ENCODE measurements around the gene IL1R1.

Gene IL1R1

DNA sequence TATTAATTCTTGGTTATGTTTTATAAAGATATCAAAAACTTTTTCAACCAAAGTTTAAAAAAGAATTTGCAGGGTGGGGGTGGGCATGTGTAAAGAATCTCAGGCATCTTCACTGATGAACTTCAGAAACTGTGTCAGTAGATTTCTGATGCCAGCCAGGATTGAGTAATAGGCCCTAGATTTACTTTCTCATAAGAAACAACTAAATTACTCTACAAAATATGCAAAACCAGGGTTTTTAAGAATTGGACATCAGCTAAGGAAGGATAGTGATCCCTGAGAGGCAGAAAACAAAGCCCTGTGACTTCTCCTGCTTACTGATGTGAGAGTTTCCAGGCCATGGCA is 11.9 kb upstream of the IL1R1 start:
- Histone ChIP-seq H3K9ac (ENCODE audit: low read depth, low read length, poor library complexity) (no peak overlapping the region), H2AK5ac (ENCODE audit: low read depth, low read length) (no peak overlapping the region), H3K14ac (ENCODE audit: low read length) (no peak overlapping the region), H3K4me3 (ENCODE audit: low read length in 2 of 2) (no peak overlapping the region), H3K36me3 (replicated peaks in 1 of 2; ENCODE audit: control insufficient read depth in 2 of 2, insufficient read depth in 2 of 2, low read length in 2 of 2) (no peaks in the 10 kb centered on the region), H4K8ac (ENCODE audit: low read depth, low read length) (no peak overlapping the region), H2BK5ac (ENCODE audit: low read length) (no peak overlapping the region), H3K79me1 (ENCODE audit: low read depth, low read length) (no peaks in the 10 kb centered on the region), H4K91ac (ENCODE audit: low read depth, low read length, poor library complexity) (no peak overlapping the region), H3K23ac (ENCODE audit: low read depth, low read length, poor library complexity) (no peak overlapping the region), H2AFZ (ENCODE audit: low read length) (no peak overlapping the region), H3K4me1 (ENCODE audit: control insufficient read depth in 2 of 2, insufficient read depth in 1 of 2, low read depth in 1 of 2, low read length in 2 of 2) (peaks cover 0 to 2% of the 10 kb centered on the region in 2 donors), H3K9me3 (replicated peaks in 1 of 2; ENCODE audit: control insufficient read depth in 2 of 2, insufficient read depth in 1 of 2, low read depth in 1 of 2, low read length in 2 of 2) (no peaks in the 10 kb centered on the region), H2BK15ac (ENCODE audit: low read length) (no peak overlapping the region), H3K4ac (ENCODE audit: low read length) (no peak overlapping the region), H3K27ac (replicated peaks; ENCODE audit: low read length) (no peak overlapping the region), H2BK120ac (ENCODE audit: low read depth, low read length) (no peak overlapping the region), H3K27me3 (ENCODE audit: control insufficient read depth in 3 of 3, insufficient read depth in 3 of 3, low read depth in 1 of 3, low read length in 3 of 3) (no peaks in the 10 kb centered on the region), H3K18ac (ENCODE audit: low read length) (no peak overlapping the region), H3K4me2 (ENCODE audit: insufficient read depth, low read length, poor library complexity, severe bottlenecking) (no peak overlapping the region), H2BK12ac (ENCODE audit: low read length) (no peak overlapping the region)
- DNase-seq (ENCODE audit: low spot score): no peak

DNA sequence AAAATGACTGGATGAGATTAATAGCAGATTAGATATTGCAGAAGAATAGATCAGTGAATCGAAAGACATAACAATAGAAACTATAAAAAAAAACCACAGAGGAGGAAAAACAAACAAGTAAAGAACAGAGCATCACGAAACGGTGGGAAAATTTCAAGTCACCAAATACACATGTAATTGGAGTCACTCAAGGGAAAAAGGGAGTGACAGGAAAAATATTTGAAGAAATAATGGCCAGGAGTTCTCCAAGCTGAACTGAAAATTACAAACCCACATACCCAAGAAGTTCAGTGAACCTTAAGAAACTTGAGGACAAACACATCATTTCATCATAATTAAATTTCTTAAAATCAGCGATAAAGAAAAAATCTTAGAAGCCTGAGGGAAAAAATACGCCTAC is 11.0 kb upstream of the IL1R1 start:
- Histone ChIP-seq H2AK5ac (ENCODE audit: low read depth, low read length) (no peak overlapping the region), H3K4me2 (ENCODE audit: insufficient read depth, low read length, poor library complexity, severe bottlenecking) (no peak overlapping the region), H3K79me1 (ENCODE audit: low read depth, low read length) (no peaks in the 10 kb centered on the region), H3K4me1 (ENCODE audit: control insufficient read depth in 2 of 2, insufficient read depth in 1 of 2, low read depth in 1 of 2, low read length in 2 of 2) (peaks cover 0 to 2% of the 10 kb centered on the region in 2 donors), H3K36me3 (replicated peaks in 1 of 2; ENCODE audit: control insufficient read depth in 2 of 2, insufficient read depth in 2 of 2, low read length in 2 of 2) (no peaks in the 10 kb centered on the region), H4K91ac (ENCODE audit: low read depth, low read length, poor library complexity) (no peak overlapping the region), H3K27me3 (ENCODE audit: control insufficient read depth in 3 of 3, insufficient read depth in 3 of 3, low read depth in 1 of 3, low read length in 3 of 3) (no peaks in the 10 kb centered on the region), H3K23ac (ENCODE audit: low read depth, low read length, poor library complexity) (no peak overlapping the region), H2BK15ac (ENCODE audit: low read length) (no peak overlapping the region), H3K27ac (replicated peaks; ENCODE audit: low read length) (no peak overlapping the region), H4K8ac (ENCODE audit: low read depth, low read length) (no peak overlapping the region), H3K9ac (ENCODE audit: low read depth, low read length, poor library complexity) (no peak overlapping the region), H3K4ac (ENCODE audit: low read length) (no peak overlapping the region), H3K4me3 (ENCODE audit: low read length in 2 of 2) (no peak overlapping the region), H2AFZ (ENCODE audit: low read length) (no peak overlapping the region), H3K9me3 (replicated peaks in 1 of 2; ENCODE audit: control insufficient read depth in 2 of 2, insufficient read depth in 1 of 2, low read depth in 1 of 2, low read length in 2 of 2) (no peaks in the 10 kb centered on the region), H2BK12ac (ENCODE audit: low read length) (no peak overlapping the region), H2BK120ac (ENCODE audit: low read depth, low read length) (no peak overlapping the region), H3K18ac (ENCODE audit: low read length) (no peak overlapping the region), H2BK5ac (ENCODE audit: low read length) (no peak overlapping the region), H3K14ac (ENCODE audit: low read length) (no peak overlapping the region)
- no CpG with 5 or more reads among the region's 5 CpGs for WGBS, 2 donors (ENCODE audit: extremely low coverage in 2 of 2, insufficient read length in 2 of 2, insufficient replicate concordance in 1 of 2)
- no peak for DNase-seq (ENCODE audit: low spot score)

DNA sequence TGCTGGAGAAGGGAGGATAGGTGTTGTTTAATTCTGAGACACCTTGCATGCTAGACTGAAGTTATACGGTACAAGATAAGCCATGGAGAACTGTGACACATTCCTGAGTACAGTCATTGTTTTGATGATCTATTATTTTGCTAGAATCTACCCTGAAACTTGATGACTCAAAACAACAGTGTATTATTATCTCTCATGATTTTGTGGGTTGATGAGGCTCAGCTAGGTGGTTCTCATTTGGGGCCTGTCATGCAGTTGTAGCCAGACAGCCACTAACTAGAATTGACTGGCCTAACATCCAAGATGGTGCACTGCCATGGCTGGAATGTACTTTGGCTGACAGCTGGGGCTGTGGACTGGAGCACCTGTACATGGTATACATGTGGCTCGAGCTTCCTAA is 5.4 kb upstream of the IL1R1 start:
- Histone ChIP-seq H3K4ac (ENCODE audit: low read length) (no peak overlapping the region), H3K27me3 (ENCODE audit: control insufficient read depth in 3 of 3, insufficient read depth in 3 of 3, low read depth in 1 of 3, low read length in 3 of 3) (peaks cover 0 to 17% (median 3%) of the 10 kb centered on the region in 3 experiments), H3K27ac (replicated peaks; ENCODE audit: low read length) (no peak overlapping the region), H3K14ac (ENCODE audit: low read length) (no peak overlapping the region), H3K9ac (ENCODE audit: low read depth, low read length, poor library complexity) (no peak overlapping the region), H3K9me3 (replicated peaks in 1 of 2; ENCODE audit: control insufficient read depth in 2 of 2, insufficient read depth in 1 of 2, low read depth in 1 of 2, low read length in 2 of 2) (no peaks in the 10 kb centered on the region), H3K79me1 (ENCODE audit: low read depth, low read length) (no peaks in the 10 kb centered on the region), H2BK15ac (ENCODE audit: low read length) (no peak overlapping the region), H2BK5ac (ENCODE audit: low read length) (no peak overlapping the region), H4K91ac (ENCODE audit: low read depth, low read length, poor library complexity) (no peak overlapping the region), H2BK120ac (ENCODE audit: low read depth, low read length) (no peak overlapping the region), H2AK5ac (ENCODE audit: low read depth, low read length) (no peak overlapping the region), H3K36me3 (replicated peaks in 1 of 2; ENCODE audit: control insufficient read depth in 2 of 2, insufficient read depth in 2 of 2, low read length in 2 of 2) (no peaks in the 10 kb centered on the region), H3K4me2 (ENCODE audit: insufficient read depth, low read length, poor library complexity, severe bottlenecking) (no peak overlapping the region), H3K23ac (ENCODE audit: low read depth, low read length, poor library complexity) (no peak overlapping the region), H3K4me3 (ENCODE audit: low read length in 2 of 2) (no peak overlapping the region), H2BK12ac (ENCODE audit: low read length) (no peak overlapping the region), H2AFZ (ENCODE audit: low read length) (no peak overlapping the region), H3K4me1 (ENCODE audit: control insufficient read depth in 2 of 2, insufficient read depth in 1 of 2, low read depth in 1 of 2, low read length in 2 of 2) (no peaks in the 10 kb centered on the region), H3K18ac (ENCODE audit: low read length) (no peak overlapping the region), H4K8ac (ENCODE audit: low read depth, low read length) (no peak overlapping the region)
- WGBS, 2 donors (ENCODE audit: extremely low coverage in 2 of 2, insufficient read length in 2 of 2, insufficient replicate concordance in 1 of 2): no CpG with 5 or more reads among the region's 2 CpGs
- no peak for DNase-seq (ENCODE audit: low spot score)

GRCh38 chr2:102138331-102138730 is 4.2 kb upstream of the IL1R1 start:
- H3K27ac ChIP-seq (replicated peaks; ENCODE audit: low read length): no peak overlapping the region

More at GRCh38 chr2:102138331-102138730, 4.2 kb upstream of the IL1R1 start:
- H2AK5ac ChIP-seq (ENCODE audit: low read depth, low read length): no peak overlapping the region
- no peak overlapping the region for H2BK120ac ChIP-seq (ENCODE audit: low read depth, low read length)
- H3K36me3 ChIP-seq (replicated peaks in 1 of 2; ENCODE audit: control insufficient read depth in 2 of 2, insufficient read depth in 2 of 2, low read length in 2 of 2): no peaks in the 10 kb centered on the region
- H3K23ac ChIP-seq (ENCODE audit: low read depth, low read length, poor library complexity): no peak overlapping the region
- H4K91ac ChIP-seq (ENCODE audit: low read depth, low read length, poor library complexity): no peak overlapping the region
- H3K4me3 ChIP-seq (ENCODE audit: low read length in 2 of 2): no peak overlapping the region
- H3K9ac ChIP-seq (ENCODE audit: low read depth, low read length, poor library complexity): no peak overlapping the region
- H3K18ac ChIP-seq (ENCODE audit: low read length): no peak overlapping the region
- H2BK15ac ChIP-seq (ENCODE audit: low read length): no peak overlapping the region
- H2BK12ac ChIP-seq (ENCODE audit: low read length): no peak overlapping the region
- H2BK5ac ChIP-seq (ENCODE audit: low read length): no peak overlapping the region
- H3K79me1 ChIP-seq (ENCODE audit: low read depth, low read length): no peaks in the 10 kb centered on the region
- no peaks in the 10 kb centered on the region for H3K9me3 ChIP-seq (replicated peaks in 1 of 2; ENCODE audit: control insufficient read depth in 2 of 2, insufficient read depth in 1 of 2, low read depth in 1 of 2, low read length in 2 of 2)
- no peak overlapping the region for H3K14ac ChIP-seq (ENCODE audit: low read length)
- H3K4ac ChIP-seq (ENCODE audit: low read length): no peak overlapping the region
- DNase-seq (ENCODE audit: low spot score): no peak
- peaks cover 0 to 27% (median 8%) of the 10 kb centered on the region in 3 experiments for H3K27me3 ChIP-seq (ENCODE audit: control insufficient read depth in 3 of 3, insufficient read depth in 3 of 3, low read depth in 1 of 3, low read length in 3 of 3)
- WGBS, 2 donors (ENCODE audit: extremely low coverage in 2 of 2, insufficient read length in 2 of 2, insufficient replicate concordance in 1 of 2): 100% methylated on average over 1 to 2 of the region's 4 CpGs
- no peak overlapping the region for H4K8ac ChIP-seq (ENCODE audit: low read depth, low read length)
- H2AFZ ChIP-seq (ENCODE audit: low read length): no peak overlapping the region
- H3K4me2 ChIP-seq (ENCODE audit: insufficient read depth, low read length, poor library complexity, severe bottlenecking): no peak overlapping the region
- no peaks in the 10 kb centered on the region for H3K4me1 ChIP-seq (ENCODE audit: control insufficient read depth in 2 of 2, insufficient read depth in 1 of 2, low read depth in 1 of 2, low read length in 2 of 2)
